ENCODE measurements around the gene FAM227B.
"Not testable (repeated sequence)": the region's sequence is repeated elsewhere in the genome, so short reads cannot be mapped to it uniquely, and the experiment has no call there.

The FAM227B gene

DNA sequence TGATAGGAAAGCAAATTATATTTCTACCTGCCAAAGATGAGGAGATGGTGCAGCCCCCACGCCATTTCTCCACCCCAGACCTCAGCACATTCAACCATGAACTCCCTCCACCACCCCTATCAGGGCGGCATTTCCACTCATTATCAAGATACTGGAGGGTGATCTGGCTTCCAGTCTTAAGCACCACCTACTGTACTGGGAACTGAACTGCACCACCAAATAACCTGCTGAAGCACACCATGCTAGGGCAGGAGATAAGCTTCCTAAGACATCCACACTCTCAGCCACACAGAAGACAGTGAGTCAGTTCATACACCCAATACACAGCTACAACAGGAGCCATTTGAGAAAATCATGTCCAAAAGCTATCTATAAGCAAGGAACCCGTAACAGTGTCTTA, 98.8 kb downstream of the FAM227B start:
- no peak overlapping the region for H2AFZ ChIP-seq (ENCODE audit: low read depth)
- H3K4me3 ChIP-seq (IDR thresholded peaks at IDR 0.05; ENCODE audit: insufficient read depth, low read depth, low read length) = no peak overlapping the region
- H3K79me2 ChIP-seq (ENCODE audit: insufficient read depth, low read depth) = no peaks in the 10 kb centered on the region
- H3K27me3 ChIP-seq (ENCODE audit: insufficient read depth, low read depth) = no peaks in the 10 kb centered on the region
- no peak overlapping the region for H3K9ac ChIP-seq
- H4K20me1 ChIP-seq (ENCODE audit: insufficient read depth) = no peaks in the 10 kb centered on the region
- H3K36me3 ChIP-seq (ENCODE audit: insufficient read depth) = no peaks in the 10 kb centered on the region
- no peaks in the 10 kb centered on the region for H3K4me1 ChIP-seq (ENCODE audit: low read depth, poor library complexity, severe bottlenecking)
- H3K27ac ChIP-seq = no peak overlapping the region
- TF ChIP-seq, protein P1, sequence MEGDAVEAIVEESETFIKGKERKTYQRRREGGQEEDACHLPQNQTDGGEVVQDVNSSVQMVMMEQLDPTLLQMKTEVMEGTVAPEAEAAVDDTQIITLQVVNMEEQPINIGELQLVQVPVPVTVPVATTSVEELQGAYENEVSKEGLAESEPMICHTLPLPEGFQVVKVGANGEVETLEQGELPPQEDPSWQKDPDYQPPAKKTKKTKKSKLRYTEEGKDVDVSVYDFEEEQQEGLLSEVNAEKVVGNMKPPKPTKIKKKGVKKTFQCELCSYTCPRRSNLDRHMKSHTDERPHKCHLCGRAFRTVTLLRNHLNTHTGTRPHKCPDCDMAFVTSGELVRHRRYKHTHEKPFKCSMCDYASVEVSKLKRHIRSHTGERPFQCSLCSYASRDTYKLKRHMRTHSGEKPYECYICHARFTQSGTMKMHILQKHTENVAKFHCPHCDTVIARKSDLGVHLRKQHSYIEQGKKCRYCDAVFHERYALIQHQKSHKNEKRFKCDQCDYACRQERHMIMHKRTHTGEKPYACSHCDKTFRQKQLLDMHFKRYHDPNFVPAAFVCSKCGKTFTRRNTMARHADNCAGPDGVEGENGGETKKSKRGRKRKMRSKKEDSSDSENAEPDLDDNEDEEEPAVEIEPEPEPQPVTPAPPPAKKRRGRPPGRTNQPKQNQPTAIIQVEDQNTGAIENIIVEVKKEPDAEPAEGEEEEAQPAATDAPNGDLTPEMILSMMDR (conservative IDR thresholded peaks at IDR 0.05; ENCODE audit: low read depth, low read length) = no peak
- H3K4me2 ChIP-seq = no peak overlapping the region

DNA sequence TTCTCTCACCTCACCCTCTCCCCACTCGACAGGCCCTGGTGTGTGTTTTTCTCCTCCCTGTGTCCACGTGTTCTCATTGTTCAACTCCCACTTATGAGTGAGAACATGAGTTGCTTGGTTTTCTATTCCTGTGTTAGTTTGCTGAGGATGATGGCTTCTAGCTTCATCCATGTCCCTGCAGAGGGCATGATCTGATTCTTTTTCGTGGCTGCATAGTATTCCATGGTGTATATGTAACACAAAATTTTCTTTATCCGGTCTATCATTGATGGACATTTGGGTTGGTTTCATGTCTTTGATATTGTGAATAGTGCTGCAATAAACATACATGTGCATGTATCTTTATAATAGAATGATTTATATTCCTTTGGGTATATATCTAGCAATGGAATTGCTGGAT, 107.9 kb downstream of the FAM227B start:
- not testable (repeated sequence) for H2AFZ ChIP-seq (ENCODE audit: low read depth); H3K27me3 ChIP-seq (ENCODE audit: insufficient read depth, low read depth); H3K27ac ChIP-seq; H3K9ac ChIP-seq; H3K79me2 ChIP-seq (ENCODE audit: insufficient read depth, low read depth); H4K20me1 ChIP-seq (ENCODE audit: insufficient read depth); H3K4me1 ChIP-seq (ENCODE audit: low read depth, poor library complexity, severe bottlenecking); H3K36me3 ChIP-seq (ENCODE audit: insufficient read depth); H3K4me3 ChIP-seq (IDR thresholded peaks at IDR 0.05; ENCODE audit: insufficient read depth, low read depth, low read length); H3K4me2 ChIP-seq

DNA sequence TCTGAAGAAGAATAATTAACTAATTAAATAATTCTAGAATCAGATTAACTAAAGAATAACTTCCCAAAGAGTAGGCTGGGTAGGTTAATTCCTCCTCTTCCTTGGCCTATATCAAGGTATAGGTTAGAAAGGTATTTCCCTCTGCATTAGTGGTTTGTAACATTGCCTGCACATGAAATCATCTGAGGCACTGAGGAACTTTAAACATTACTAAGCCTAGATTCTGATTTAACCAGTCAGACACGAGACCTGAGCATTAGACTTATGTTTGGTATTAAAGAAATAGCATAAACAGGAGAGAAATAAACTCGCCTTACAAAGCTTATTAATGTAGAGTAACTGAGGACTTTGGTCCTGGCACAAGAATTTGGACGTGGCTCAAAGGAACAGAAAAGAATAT, 113.4 kb downstream of the FAM227B start:
- H3K27me3 ChIP-seq (ENCODE audit: insufficient read depth, low read depth) = no peaks in the 10 kb centered on the region
- H3K79me2 ChIP-seq (ENCODE audit: insufficient read depth, low read depth) = no peaks in the 10 kb centered on the region
- no peaks in the 10 kb centered on the region for H3K4me1 ChIP-seq (ENCODE audit: low read depth, poor library complexity, severe bottlenecking)
- no peak overlapping the region for H3K4me3 ChIP-seq (IDR thresholded peaks at IDR 0.05; ENCODE audit: insufficient read depth, low read depth, low read length)
- H3K9ac ChIP-seq = no peak overlapping the region
- H3K36me3 ChIP-seq (ENCODE audit: insufficient read depth) = no peaks in the 10 kb centered on the region
- TF ChIP-seq, protein P1 (conservative IDR thresholded peaks at IDR 0.05; ENCODE audit: low read depth, low read length) = no peak
- no peak overlapping the region for H3K4me2 ChIP-seq
- no peak overlapping the region for H2AFZ ChIP-seq (ENCODE audit: low read depth)
- H4K20me1 ChIP-seq (ENCODE audit: insufficient read depth) = no peaks in the 10 kb centered on the region
- no peak overlapping the region for H3K27ac ChIP-seq

DNA sequence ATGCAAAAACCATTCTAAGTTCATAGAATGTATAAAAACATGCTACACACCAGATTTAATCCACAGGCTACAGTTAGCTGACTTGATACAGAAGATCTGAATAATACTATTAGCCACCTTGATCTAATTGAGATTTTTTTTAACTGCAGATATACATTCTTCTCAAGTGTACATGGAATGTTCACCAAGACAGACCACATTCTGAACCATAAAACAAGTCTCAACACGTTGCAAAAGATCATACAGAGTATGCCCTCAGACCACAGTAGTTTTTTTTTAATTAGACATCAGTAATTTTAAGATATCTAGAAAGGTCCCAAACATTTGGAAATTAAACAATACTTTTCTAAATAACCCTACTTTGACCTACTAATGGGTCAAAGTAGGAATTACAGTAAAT, 114.3 kb downstream of the FAM227B start:
- H4K20me1 ChIP-seq (ENCODE audit: insufficient read depth) = no peaks in the 10 kb centered on the region
- H3K4me1 ChIP-seq (ENCODE audit: low read depth, poor library complexity, severe bottlenecking) = no peaks in the 10 kb centered on the region
- TF ChIP-seq, protein P1 (conservative IDR thresholded peaks at IDR 0.05; ENCODE audit: low read depth, low read length) = no peak
- no peak overlapping the region for H3K27ac ChIP-seq
- H3K27me3 ChIP-seq (ENCODE audit: insufficient read depth, low read depth) = no peaks in the 10 kb centered on the region
- no peak overlapping the region for H3K9ac ChIP-seq
- H3K4me3 ChIP-seq (IDR thresholded peaks at IDR 0.05; ENCODE audit: insufficient read depth, low read depth, low read length) = no peak overlapping the region
- no peak overlapping the region for H3K4me2 ChIP-seq
- H3K79me2 ChIP-seq (ENCODE audit: insufficient read depth, low read depth) = no peaks in the 10 kb centered on the region
- H3K36me3 ChIP-seq (ENCODE audit: insufficient read depth) = no peaks in the 10 kb centered on the region
- H2AFZ ChIP-seq (ENCODE audit: low read depth) = no peak overlapping the region

DNA sequence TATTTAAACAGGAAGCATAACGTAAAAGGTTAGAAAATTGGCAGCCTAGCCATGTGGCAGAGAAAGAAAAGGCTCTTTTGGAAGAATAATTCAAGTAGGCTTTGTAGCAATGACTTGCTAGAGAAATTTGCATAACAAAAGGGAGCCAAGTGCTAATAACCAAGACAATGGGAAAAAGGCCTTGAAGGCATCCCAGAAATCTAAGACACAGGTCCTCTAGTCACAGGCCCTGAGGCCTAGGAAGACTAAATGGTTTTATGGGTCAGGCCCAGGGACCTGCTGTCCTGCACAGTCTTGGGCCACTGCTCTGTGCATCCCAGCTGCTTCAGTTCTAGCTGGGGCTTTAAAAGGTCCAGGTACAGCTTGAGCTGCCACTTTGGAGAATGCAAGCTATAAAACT, 119.0 kb downstream of the FAM227B start:
- Histone ChIP-seq H3K27me3 (ENCODE audit: insufficient read depth, low read depth) (no peaks in the 10 kb centered on the region), H3K27ac (no peak overlapping the region), H3K36me3 (ENCODE audit: insufficient read depth) (no peaks in the 10 kb centered on the region), H2AFZ (ENCODE audit: low read depth) (no peak overlapping the region), H3K4me1 (ENCODE audit: low read depth, poor library complexity, severe bottlenecking) (no peaks in the 10 kb centered on the region), H3K9ac (no peak overlapping the region), H3K4me3 (IDR thresholded peaks at IDR 0.05; ENCODE audit: insufficient read depth, low read depth, low read length) (no peak overlapping the region), H4K20me1 (ENCODE audit: insufficient read depth) (no peaks in the 10 kb centered on the region), H3K79me2 (ENCODE audit: insufficient read depth, low read depth) (no peaks in the 10 kb centered on the region), H3K4me2 (no peak overlapping the region)
- TF ChIP-seq, protein P1 (conservative IDR thresholded peaks at IDR 0.05; ENCODE audit: low read depth, low read length) = no peak

Measured in KMS-11 (cell line).